DND-41 (cell line): ENCODE data around the gene CCDC148.

Source experiments
- EZH2 ChIP-seq: IDR thresholded peaks from 3 replicates; pipeline ENCODE4 v1.6.1; 2012; ENCODE audit warnings: borderline replicate concordance, low read depth, mild to moderate bottlenecking, moderate library complexity, low read length, inconsistent platforms; ENCODE audit not compliant: severe bottlenecking
- TF ChIP-seq, protein P1 (sequence below): IDR thresholded peaks from 2 replicates; pipeline ENCODE4 v1.5.1; 2012; ENCODE audit warnings: borderline replicate concordance, low read length, moderate library complexity, mild to moderate bottlenecking; ENCODE audit not compliant: poor library complexity, severe bottlenecking; ENCODE audit errors: extremely low read depth

GRCh38 chr2:158221063-158222020 is 235.2 kb downstream of the CCDC148 start:
- TF ChIP-seq, protein P1, sequence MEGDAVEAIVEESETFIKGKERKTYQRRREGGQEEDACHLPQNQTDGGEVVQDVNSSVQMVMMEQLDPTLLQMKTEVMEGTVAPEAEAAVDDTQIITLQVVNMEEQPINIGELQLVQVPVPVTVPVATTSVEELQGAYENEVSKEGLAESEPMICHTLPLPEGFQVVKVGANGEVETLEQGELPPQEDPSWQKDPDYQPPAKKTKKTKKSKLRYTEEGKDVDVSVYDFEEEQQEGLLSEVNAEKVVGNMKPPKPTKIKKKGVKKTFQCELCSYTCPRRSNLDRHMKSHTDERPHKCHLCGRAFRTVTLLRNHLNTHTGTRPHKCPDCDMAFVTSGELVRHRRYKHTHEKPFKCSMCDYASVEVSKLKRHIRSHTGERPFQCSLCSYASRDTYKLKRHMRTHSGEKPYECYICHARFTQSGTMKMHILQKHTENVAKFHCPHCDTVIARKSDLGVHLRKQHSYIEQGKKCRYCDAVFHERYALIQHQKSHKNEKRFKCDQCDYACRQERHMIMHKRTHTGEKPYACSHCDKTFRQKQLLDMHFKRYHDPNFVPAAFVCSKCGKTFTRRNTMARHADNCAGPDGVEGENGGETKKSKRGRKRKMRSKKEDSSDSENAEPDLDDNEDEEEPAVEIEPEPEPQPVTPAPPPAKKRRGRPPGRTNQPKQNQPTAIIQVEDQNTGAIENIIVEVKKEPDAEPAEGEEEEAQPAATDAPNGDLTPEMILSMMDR = no peak
- TF ChIP-seq EZH2 = no peak
